HepG2 (cell line): ENCODE data around the gene ELOVL6.

ENCODE experiments used
- KDM1A ChIP-seq: IDR thresholded peaks from 2 replicates; pipeline ENCODE4 v1.6.1; 2016; ENCODE audit warnings: missing compliant biosample characterization
- TEAD2 ChIP-seq: sonication (generic); formaldehyde crosslinking; IDR thresholded peaks from 2 replicates; pipeline ENCODE4 v1.9.0; 2021; ENCODE audit warnings: missing genetic modification reagents

- no peak for TF ChIP-seq KDM1A
- TF ChIP-seq TEAD2: no peak
These were observed 109.7 kb downstream of the ELOVL6 start for GRCh38 chr4:110088670-110089069.
